GM21360 (cell line): ENCODE measurements around the gene LEKR1.

Experiments
- ATAC-seq: cut with Tn5 transposase; IDR thresholded peaks from one replicate; pipeline ENCODE4 v1.9.1; 2021; ENCODE audit warnings: mild to moderate bottlenecking, moderate library complexity; ENCODE audit not compliant: unreplicated experiment

Gene LEKR1

GRCh38 chr3:157046520-157046919 is 220.4 kb downstream of the LEKR1 start:
- no peak for ATAC-seq

GRCh38 chr3:157051055-157051454 is 224.9 kb downstream of the LEKR1 start:
- no peak for ATAC-seq

DNA sequence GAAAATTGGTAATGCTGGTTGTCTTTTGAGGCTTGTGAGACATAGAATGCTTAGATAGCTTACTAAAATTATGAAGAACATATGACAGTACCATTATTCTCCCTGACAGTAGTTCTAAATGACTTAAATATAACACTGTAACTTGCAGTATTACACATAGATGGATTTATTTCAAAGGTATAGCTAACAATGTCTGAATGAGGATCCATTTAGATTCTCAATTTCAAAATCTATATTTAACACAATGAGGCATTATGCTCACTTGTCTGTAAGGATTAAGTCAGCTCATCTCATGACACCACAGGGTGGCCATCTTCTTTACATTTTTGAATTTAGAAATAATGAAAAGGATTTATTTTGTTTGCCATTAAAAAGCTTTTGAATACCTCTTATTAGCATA is 225.4 kb downstream of the LEKR1 start:
- no peak for ATAC-seq

DNA sequence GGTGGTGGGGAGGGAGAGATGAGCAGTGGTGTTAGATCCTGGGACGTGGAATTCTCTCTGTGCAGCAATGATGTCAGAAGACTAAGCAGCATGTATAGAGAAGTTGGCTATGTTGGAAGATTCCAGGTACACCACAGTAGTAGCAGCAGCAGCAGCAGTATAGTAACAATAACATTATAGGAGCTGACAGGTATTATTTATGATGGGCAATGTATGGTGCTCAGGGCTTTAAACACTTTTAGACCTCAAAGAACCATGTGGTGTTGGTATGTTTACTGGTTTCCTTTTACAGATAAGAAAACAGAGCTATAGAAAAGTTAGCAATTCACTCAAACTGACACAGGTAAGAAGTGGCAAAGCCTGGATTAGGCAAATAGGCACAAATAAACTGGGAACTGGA is 229.9 kb downstream of the LEKR1 start:
- ATAC-seq: no peak

GRCh38 chr3:157058392-157059071 is 232.4 kb downstream of the LEKR1 start:
- peak; percentile 39 for ATAC-seq

GRCh38 chr3:157059181-157059580 is 233.0 kb downstream of the LEKR1 start:
- peak; percentile 45 for ATAC-seq

- ATAC-seq: peak; percentile 72
These were observed 233.5 kb downstream of the LEKR1 start for GRCh38 chr3:157059661-157060060.

DNA sequence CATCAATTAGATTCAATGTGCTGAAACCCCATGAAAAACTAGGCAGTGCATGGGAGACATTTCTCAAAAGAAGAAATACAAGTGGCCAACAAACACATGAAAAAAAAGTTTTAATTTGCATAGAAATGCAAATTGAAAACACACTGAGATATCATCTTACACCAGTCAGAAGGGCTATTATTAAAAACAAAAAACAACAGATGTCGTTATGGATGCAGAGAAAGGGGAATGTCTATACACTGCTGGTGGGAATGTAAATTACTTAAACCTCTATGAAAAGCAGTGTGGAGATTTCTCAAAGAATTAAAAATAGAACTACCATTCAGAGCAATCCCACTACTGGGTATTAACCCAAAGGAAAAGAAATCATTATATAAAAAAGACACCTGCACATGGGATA is 235.1 kb downstream of the LEKR1 start:
- no peak for ATAC-seq

DNA sequence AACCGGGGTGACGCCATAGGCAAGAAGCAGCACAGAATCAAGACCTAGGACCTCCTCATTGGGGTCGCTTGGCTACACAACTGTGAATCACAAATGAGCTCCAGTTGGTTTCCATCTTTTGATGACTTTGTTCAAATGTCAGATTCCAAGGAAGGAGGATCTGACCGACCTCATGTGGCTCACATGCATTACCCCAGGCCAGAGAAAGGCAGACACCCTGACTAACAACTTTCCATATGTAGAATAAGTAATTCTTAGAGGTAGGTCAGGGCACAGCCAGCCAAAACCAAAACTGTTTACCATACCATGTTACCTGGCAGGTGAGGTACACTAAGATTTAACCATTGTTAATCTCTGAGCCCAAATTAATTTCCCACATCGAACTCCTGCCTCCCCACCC is 237.3 kb downstream of the LEKR1 start:
- ATAC-seq: no peak

GRCh38 chr3:157063926-157064325 is 237.8 kb downstream of the LEKR1 start:
- peak; percentile 16 for ATAC-seq

DNA sequence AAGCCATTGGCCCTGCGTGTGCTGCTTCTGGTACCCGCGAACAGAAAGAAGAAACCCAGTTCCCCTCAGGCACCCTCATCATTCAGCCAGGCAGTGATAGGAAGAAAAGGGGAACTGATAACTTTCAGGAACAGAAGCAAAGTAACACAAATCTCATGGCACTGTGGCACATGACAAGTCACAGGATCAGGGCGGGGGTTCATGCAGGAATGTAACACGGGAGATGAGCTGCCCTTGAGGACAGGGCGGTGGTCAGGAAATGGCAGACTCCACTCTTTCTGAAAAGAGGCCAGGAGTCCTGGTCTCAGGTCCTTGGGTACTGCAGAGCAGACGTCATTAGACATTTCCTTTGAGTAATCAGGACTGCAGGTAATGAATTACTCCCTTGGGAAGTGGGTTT is 238.2 kb downstream of the LEKR1 start:
- ATAC-seq: peak; percentile 76

- ATAC-seq: no peak
These were observed 239.0 kb downstream of the LEKR1 start for GRCh38 chr3:157065201-157065600.

- no peak for ATAC-seq
These were observed 240.4 kb downstream of the LEKR1 start for GRCh38 chr3:157066335-157067098.

DNA sequence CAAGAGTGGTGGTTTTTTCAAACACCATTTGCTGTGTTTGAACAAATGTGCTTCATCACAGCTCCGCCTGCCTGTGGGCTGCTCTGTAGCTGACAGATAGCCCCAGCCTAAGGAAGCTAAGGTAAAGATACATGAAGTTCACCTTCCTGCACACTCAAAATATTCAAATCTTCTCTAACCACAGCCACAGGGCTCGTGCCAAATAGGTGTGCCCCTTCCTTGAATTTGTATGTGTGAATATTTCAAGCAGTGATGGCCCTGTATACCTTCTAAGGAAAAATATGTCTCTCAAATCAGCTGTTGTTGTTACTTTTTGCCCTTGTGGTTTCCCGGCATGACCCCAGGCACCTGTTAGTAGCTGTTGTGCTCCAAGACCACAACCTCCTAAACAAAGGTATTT is 241.0 kb downstream of the LEKR1 start:
- no peak for ATAC-seq

- no peak for ATAC-seq
These were observed 243.3 kb downstream of the LEKR1 start for GRCh38 chr3:157069406-157069805.

DNA sequence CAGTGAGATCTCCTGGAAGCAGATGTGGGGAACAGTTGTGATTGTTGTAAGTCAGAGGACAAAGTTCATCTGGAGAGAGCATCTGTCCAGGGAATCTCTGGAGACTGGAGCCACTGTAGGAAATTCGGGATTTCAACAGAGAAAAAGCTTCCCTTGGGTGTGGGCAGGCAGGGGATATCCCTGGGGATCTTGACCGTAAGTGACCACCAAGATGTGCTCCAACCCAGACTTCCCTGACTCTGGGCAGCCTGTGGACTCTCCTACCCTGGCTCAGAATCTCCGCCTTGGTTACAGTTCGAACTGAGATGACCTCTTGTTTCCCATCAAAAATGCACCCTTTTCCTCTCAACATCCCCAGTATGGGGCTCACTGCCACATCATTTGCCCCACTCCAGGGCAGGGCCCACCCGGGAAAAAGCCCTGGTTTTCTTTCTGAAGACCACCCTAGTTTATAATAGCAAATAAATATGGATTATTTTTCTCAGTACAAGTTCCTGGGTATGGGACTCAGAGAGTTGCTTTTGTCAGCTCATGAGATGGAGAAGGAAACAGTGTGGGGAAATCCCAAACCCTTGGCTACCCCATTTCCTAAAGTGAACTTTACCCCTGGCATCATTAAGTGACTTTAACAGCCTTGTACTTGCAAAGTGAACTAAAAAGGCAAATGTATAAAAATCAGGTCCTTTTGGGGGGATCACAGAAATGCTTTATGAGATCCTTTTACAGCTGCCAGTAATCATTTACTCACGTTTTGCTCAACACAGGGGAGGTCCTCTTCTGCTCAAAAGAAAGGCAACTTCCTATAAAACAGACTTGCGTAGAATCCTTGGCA is 243.9 kb downstream of the LEKR1 start:
- no peak for ATAC-seq

GRCh38 chr3:157070678-157070999 is 244.5 kb downstream of the LEKR1 start:
- no peak for ATAC-seq

DNA sequence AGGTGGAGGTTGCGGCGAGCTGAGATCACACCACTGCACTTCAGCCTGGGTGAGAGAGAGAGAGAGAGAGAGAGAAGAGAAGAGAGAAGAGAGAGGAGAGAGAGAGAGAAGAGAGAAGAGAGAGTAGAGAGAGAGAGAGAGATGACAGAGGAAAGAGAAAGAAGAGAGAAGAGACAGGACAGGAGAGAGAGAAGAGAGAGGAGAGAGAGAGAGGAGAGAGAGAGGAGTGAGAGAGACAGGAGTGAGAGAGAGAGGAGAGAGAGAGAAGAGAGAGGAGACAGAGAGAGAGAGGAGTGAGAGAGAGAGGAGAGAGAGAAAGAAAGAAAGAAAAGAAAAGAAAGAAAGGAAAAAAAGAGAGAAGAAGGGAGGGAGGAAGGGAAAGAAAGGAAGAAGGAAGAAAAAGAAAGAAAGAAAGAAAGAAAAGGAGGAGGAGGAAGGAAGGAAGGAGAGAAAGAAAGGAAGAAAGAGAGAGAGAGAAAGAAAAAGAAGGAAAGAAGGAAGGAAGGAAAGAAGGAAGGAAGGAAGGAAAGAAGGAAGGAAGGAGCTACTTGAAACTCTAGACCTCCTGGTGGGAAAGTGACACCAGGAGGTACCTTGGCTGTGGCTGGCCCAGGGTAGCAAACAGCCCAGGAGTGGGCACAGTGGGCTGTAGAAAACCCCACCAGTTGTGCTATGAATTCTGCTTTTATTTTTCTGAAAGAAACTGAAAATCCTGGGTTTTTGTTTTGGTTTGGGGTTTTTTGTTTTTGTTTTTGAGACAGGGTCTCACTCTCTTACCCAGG is 245.8 kb downstream of the LEKR1 start:
- no peak for ATAC-seq

- no peak for ATAC-seq
These were observed 247.7 kb downstream of the LEKR1 start for GRCh38 chr3:157073810-157074209.

- no peak for ATAC-seq
These were observed 248.3 kb downstream of the LEKR1 start for GRCh38 chr3:157074490-157074889.

DNA sequence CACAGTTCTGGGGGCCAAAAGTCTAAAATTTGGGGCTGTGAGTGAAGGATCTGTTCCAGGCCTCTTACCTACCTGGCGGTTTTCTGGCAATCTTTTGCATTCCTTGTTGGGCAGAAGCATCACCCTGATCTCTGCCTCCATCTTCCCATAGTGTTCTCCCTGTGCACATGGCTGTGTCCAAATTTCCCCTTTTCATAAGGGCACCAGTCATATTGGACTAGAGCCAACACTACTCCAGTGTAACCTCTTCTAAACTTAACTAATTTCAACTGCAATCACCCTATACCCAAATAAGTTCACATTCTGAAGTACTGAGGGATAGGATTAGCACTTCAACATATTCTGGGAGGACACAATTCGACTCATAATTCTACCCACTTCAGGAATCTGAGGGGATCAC is 248.8 kb downstream of the LEKR1 start:
- no peak for ATAC-seq
